SK-N-SH (cell line): ENCODE measurements around the gene SLC38A2. TPM values are rescaled to one million over a fixed set of nuclear protein-coding genes. Genes with fewer than 3 reads are reported as not detected.
A peak's percentile ranks its signal among the peaks of the same experiment; 100 is the strongest.

ENCODE experiments used
- CTCF ChIA-PET: fragments of 300-600, 350-600 bp; formaldehyde crosslinking; extraction: SDS; loops from one replicate; lab custom pipeline; 2021; lab: Yijun Ruan, JAX
- POLR2A ChIA-PET: fragments of 350-600 bp; sonication (Branson Sonifier 250); formaldehyde crosslinking; extraction: SDS; loops from one replicate; lab custom pipeline; 2020; ENCODE audit warnings: antibody characterized with exemption, inconsistent platforms; lab: Yijun Ruan, JAX
- DNase-seq: peaks from one replicate; pipeline ENCODE4 v3.0.0; 2012
- H2AFZ ChIP-seq: fragments of 200-600 bp; sonication (generic); 2 replicates; pipeline ENCODE4 v1.8.1; 2016; ENCODE audit warnings: antibody characterized with exemption, mild to moderate bottlenecking, low read depth
- H3F3A ChIP-seq: fragments of 200-600 bp; sonication (generic); replicated peaks from 2 replicates; pipeline ENCODE3; 2016; ENCODE audit warnings: antibody characterized with exemption, mild to moderate bottlenecking; ENCODE audit not compliant: insufficient read depth
- H3K27ac ChIP-seq, 2 experiments: fragments of 200-500 bp in 1 of 2; fragments of 200-600 bp in 1 of 2; sonication (Bioruptor generic) in 1 of 2; sonication (generic), shearing (Covaris generic) in 1 of 2; 2 replicates each; pipeline versions ENCODE4 v1.5.1 to v1.6.1; 2014 to 2016; ENCODE audit warnings: low read depth in 2 of 2, inconsistent platforms in 1 of 2, low read length in 1 of 2, mild to moderate bottlenecking in 1 of 2, mixed read lengths in 1 of 2
- H3K27me3 ChIP-seq: fragments of 200-600 bp; sonication (generic), shearing (Covaris generic); 2 replicates; pipeline ENCODE4 v1.6.1; 2016; ENCODE audit warnings: mixed run types; ENCODE audit not compliant: insufficient read depth
- H3K36me3 ChIP-seq, 2 experiments: fragments of 200-500 bp in 1 of 2; fragments of 200-600 bp in 1 of 2; sonication (Bioruptor generic) in 1 of 2; sonication (generic) in 1 of 2; replicated peaks in 1 of 2; 2 replicates each; pipeline versions ENCODE3 to v1.5.1; 2014 to 2016; ENCODE audit warnings: low read length in 1 of 2, mild to moderate bottlenecking in 1 of 2; ENCODE audit not compliant: insufficient read depth in 2 of 2, control insufficient read depth in 1 of 2
- H3K4me1 ChIP-seq, 2 experiments: fragments of 200-500 bp in 1 of 2; fragments of 200-600 bp in 1 of 2; sonication (Bioruptor generic) in 1 of 2; sonication (generic), shearing (Covaris generic) in 1 of 2; 2 replicates each; pipeline versions ENCODE4 v1.5.1 to v1.6.1; 2014 to 2016; ENCODE audit warnings: low read depth in 1 of 2, low read length in 1 of 2, mixed run types in 1 of 2; ENCODE audit not compliant: insufficient read depth in 2 of 2, control insufficient read depth in 1 of 2
- H3K4me2 ChIP-seq: fragments of 200-600 bp; sonication (generic), shearing (Covaris generic); 2 replicates; pipeline ENCODE4 v1.6.1; 2017; ENCODE audit warnings: mixed run types
- H3K4me3 ChIP-seq, 2 experiments: fragments of 200-500 bp in 1 of 2; fragments of 200-600 bp in 1 of 2; sonication (Bioruptor generic) in 1 of 2; sonication (generic), shearing (Covaris generic) in 1 of 2; 2 replicates each; pipeline versions ENCODE4 v1.5.1 to v1.8.1; 2014 to 2016; ENCODE audit warnings: low read depth in 2 of 2, inconsistent platforms in 1 of 2, low read length in 1 of 2, mild to moderate bottlenecking in 1 of 2, mixed read lengths in 1 of 2, moderate library complexity in 1 of 2
- H3K79me2 ChIP-seq: fragments of 200-600 bp; sonication (generic); 2 replicates; pipeline ENCODE4 v1.8.1; 2017; ENCODE audit warnings: mild to moderate bottlenecking; ENCODE audit not compliant: insufficient read depth
- H3K9ac ChIP-seq: fragments of 200-600 bp; sonication (generic); 2 replicates; pipeline ENCODE4 v1.6.1; 2017; ENCODE audit warnings: mixed run types
- H3K9me2 ChIP-seq: fragments of 200-600 bp; sonication (generic); 2 replicates; pipeline ENCODE4 v1.6.1; 2017; ENCODE audit warnings: mixed run types
- H3K9me3 ChIP-seq: fragments of 200-600 bp; sonication (generic); 2 replicates; pipeline ENCODE4 v1.6.1; 2017; ENCODE audit warnings: mixed run types, mild to moderate bottlenecking, moderate library complexity
- H4K20me1 ChIP-seq: fragments of 200-600 bp; sonication (generic); 2 replicates; pipeline ENCODE4 v1.6.1; 2017; ENCODE audit warnings: mild to moderate bottlenecking, mixed run types; ENCODE audit not compliant: insufficient read depth
- CHD2 ChIP-seq: fragments of 150-350 bp; IDR thresholded peaks from 2 replicates; pipeline ENCODE4 v1.6.1; 2018; ENCODE audit warnings: low read length; ENCODE audit not compliant: partially characterized antibody
- ELF1 ChIP-seq: IDR thresholded peaks from 2 replicates; pipeline ENCODE4 v1.4.0; 2012
- EP300 ChIP-seq, 2 experiments: IDR thresholded peaks; 2 replicates each; pipeline versions ENCODE4 v1.4.0 to v1.6.1; 2012; ENCODE audit warnings: borderline replicate concordance in 1 of 2, low read depth in 1 of 2, low read length in 1 of 2
- EZH2phosphoT487 ChIP-seq: fragments of 200-600 bp; sonication (generic); IDR thresholded peaks from 2 replicates; pipeline ENCODE4 v1.6.1; 2017; ENCODE audit warnings: low read depth, mixed run types, mild to moderate bottlenecking, antibody characterized with exemption, moderate library complexity, borderline replicate concordance
- GABPA ChIP-seq: IDR thresholded peaks from 2 replicates; pipeline ENCODE4 v1.4.0; 2012; ENCODE audit warnings: low read depth, mild to moderate bottlenecking
- JUND ChIP-seq: IDR thresholded peaks from 2 replicates; pipeline ENCODE4 v1.4.0; 2012
- MAX ChIP-seq: IDR thresholded peaks from 2 replicates; pipeline ENCODE4 v1.4.0; 2012; ENCODE audit warnings: low read depth
- NFIC ChIP-seq: IDR thresholded peaks from 2 replicates; pipeline ENCODE4 v1.4.0; 2012; ENCODE audit warnings: borderline replicate concordance
- RAD21 ChIP-seq: IDR thresholded peaks from 2 replicates; pipeline ENCODE4 v1.6.1; 2012; ENCODE audit warnings: mild to moderate bottlenecking, low read length
- RCOR1 ChIP-seq: fragments of 150-350 bp; IDR thresholded peaks from 2 replicates; pipeline ENCODE4 v1.6.1; 2017; ENCODE audit warnings: antibody characterized with exemption, low read length
- REST ChIP-seq: IDR thresholded peaks from 2 replicates; pipeline ENCODE4 v1.6.1; 2012; ENCODE audit warnings: mild to moderate bottlenecking, low read depth, low read length, moderate library complexity
- RXRA ChIP-seq: IDR thresholded peaks from 2 replicates; pipeline ENCODE4 v1.4.0; 2012; ENCODE audit warnings: low read depth, mild to moderate bottlenecking, borderline replicate concordance
- SMC3 ChIP-seq: IDR thresholded peaks from 2 replicates; pipeline ENCODE4 v1.6.1; 2012; ENCODE audit warnings: low read depth, low read length, improper control_type of control experiment
- TAF1 ChIP-seq: IDR thresholded peaks from 2 replicates; pipeline ENCODE4 v1.6.1; 2012; ENCODE audit warnings: low read depth, mild to moderate bottlenecking, low read length, moderate library complexity, borderline replicate concordance
- TCF12 ChIP-seq: IDR thresholded peaks from 2 replicates; pipeline ENCODE4 v1.4.0; 2012
- TEAD4 ChIP-seq: IDR thresholded peaks from 2 replicates; pipeline ENCODE4 v1.4.0; 2012; ENCODE audit warnings: mild to moderate bottlenecking, borderline replicate concordance; ENCODE audit not compliant: insufficient read depth
- YY1 ChIP-seq: IDR thresholded peaks from 2 replicates; pipeline ENCODE4 v1.4.0; 2012; ENCODE audit warnings: low read depth, mild to moderate bottlenecking
- WGBS: methylation state at CpG from one replicate; pipeline ENCODE4 v1.1.6; 2017; ENCODE audit warnings: low lambda C conversion rate; 5-methylcytosine and 5-hydroxymethylcytosine counted together
- polyA plus RNA-seq, 3 experiments: library from polyadenylated mRNA; depleted of rRNA; stranded (reverse); fragments of >200 nt; gene quantifications; 2 replicates each; pipeline ENCODE4 v1.2.3, GENCODE V29; 2012
- TF ChIP-seq, protein P1 (sequence below): fragments of 200-600 bp; sonication (generic); IDR thresholded peaks from 2 replicates; pipeline ENCODE4 v1.6.1; 2017; ENCODE audit warnings: antibody characterized with exemption, mild to moderate bottlenecking, moderate library complexity
- TF ChIP-seq, protein P2 (sequence below): IDR thresholded peaks from 2 replicates; pipeline ENCODE4 v1.4.0; 2012; ENCODE audit warnings: low read depth, borderline replicate concordance
- TF ChIP-seq, protein P3 (sequence below): fragments of 150-350 bp; IDR thresholded peaks from 2 replicates; pipeline ENCODE4 v1.6.1; 2016; ENCODE audit warnings: mild to moderate bottlenecking, low read depth, low read length

The SLC38A2 gene
- polyA plus RNA-seq, 1 of the 3 experiments (the other 2 are of a cell fraction) = 135 TPM

GRCh38 chr12:46383654-46384450, 11.3 kb upstream of the SLC38A2 start (continued):
- TF ChIP-seq, protein P1, sequence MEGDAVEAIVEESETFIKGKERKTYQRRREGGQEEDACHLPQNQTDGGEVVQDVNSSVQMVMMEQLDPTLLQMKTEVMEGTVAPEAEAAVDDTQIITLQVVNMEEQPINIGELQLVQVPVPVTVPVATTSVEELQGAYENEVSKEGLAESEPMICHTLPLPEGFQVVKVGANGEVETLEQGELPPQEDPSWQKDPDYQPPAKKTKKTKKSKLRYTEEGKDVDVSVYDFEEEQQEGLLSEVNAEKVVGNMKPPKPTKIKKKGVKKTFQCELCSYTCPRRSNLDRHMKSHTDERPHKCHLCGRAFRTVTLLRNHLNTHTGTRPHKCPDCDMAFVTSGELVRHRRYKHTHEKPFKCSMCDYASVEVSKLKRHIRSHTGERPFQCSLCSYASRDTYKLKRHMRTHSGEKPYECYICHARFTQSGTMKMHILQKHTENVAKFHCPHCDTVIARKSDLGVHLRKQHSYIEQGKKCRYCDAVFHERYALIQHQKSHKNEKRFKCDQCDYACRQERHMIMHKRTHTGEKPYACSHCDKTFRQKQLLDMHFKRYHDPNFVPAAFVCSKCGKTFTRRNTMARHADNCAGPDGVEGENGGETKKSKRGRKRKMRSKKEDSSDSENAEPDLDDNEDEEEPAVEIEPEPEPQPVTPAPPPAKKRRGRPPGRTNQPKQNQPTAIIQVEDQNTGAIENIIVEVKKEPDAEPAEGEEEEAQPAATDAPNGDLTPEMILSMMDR = no peak; the same call in 1 of the 2 replicates
- peak; percentile 73 for TF ChIP-seq MAX
- TF ChIP-seq, protein P2, sequence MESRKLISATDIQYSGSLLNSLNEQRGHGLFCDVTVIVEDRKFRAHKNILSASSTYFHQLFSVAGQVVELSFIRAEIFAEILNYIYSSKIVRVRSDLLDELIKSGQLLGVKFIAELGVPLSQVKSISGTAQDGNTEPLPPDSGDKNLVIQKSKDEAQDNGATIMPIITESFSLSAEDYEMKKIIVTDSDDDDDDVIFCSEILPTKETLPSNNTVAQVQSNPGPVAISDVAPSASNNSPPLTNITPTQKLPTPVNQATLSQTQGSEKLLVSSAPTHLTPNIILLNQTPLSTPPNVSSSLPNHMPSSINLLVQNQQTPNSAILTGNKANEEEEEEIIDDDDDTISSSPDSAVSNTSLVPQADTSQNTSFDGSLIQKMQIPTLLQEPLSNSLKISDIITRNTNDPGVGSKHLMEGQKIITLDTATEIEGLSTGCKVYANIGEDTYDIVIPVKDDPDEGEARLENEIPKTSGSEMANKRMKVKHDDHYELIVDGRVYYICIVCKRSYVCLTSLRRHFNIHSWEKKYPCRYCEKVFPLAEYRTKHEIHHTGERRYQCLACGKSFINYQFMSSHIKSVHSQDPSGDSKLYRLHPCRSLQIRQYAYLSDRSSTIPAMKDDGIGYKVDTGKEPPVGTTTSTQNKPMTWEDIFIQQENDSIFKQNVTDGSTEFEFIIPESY = no peak
- no peak for TF ChIP-seq EZH2phosphoT487
- TF ChIP-seq RCOR1 = no peak

DNA sequence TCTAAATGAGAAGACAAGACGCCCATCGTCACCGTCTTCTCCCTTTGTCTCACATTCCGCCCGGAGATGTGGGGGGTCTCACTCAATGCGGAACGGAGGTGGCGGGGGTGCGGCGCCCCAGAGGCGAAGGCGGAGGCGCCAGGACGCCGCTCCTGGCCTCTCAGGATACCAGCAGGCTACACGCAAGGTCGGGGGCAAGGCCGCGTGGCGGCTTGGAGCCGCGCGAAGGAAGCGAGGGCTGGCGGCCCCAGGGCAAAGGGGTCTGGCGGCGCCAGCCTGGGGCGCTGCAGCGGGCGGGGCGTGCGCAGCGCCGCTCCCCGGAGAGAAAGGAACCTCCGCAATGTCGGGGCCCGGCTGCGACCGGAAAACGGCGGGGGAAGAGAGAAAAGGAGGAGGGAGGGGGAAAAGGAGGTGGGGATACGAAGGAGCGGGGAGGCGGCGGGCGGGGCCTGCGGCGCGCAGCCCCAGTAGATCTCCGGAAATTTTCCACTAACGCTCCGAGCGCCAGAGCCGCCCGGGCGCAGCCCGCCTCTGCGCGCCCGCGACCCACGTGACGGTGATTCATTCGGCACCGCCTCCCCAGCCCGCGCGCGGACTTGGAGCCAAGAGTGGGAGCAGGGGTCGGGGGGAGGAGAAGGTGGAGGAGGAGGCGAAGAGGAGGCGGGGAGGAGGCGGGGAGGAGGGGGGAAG, 10.5 kb upstream of the SLC38A2 start:
- peaks cover 14 to 42% of the 10 kb centered on the region in 2 experiments; a peak in 3 of 4 replicates for H3K4me1 ChIP-seq
- H3F3A ChIP-seq = peaks cover 44% of the 10 kb centered on the region
- 2% methylated on average over 26 of the region's 74 CpGs for whole genome bisulfite sequencing
- peak overlapping the region; percentile 99 for H3K9ac ChIP-seq
- peak overlapping the region; percentile 97 for H3K27ac ChIP-seq
- H3K27me3 ChIP-seq = no peaks in the 10 kb centered on the region
- DNase-seq = peak; percentile 93
- H3K9me2 ChIP-seq = no peaks in the 10 kb centered on the region
- H3K9me3 ChIP-seq = no peaks in the 10 kb centered on the region
- ChIA-PET CTCF (interaction anchor here (0.9 kb wide), 1 partner anchor 11 kb away, joined by 4 read pairs; no protein-coding TSS in a partner anchor), POLR2A (interaction anchor here (0.7 to 1.2 kb wide), 3 partner anchors 10 to 114 kb away, joined by 3 to 5 read pairs (median 4); partner anchors contain the start of gene SLC38A1)
- H3K79me2 ChIP-seq = peaks cover 36% of the 10 kb centered on the region
- peak overlapping the region; percentile 86 for H3K4me2 ChIP-seq
- no peaks in the 10 kb centered on the region for H4K20me1 ChIP-seq
- H3K4me3 ChIP-seq = peak overlapping the region; percentile 72 to 83
- no peak overlapping the region for H2AFZ ChIP-seq
- H3K36me3 ChIP-seq = no peaks in the 10 kb centered on the region
- TF ChIP-seq GABPA = peak; percentile 60
- TF ChIP-seq NFIC = peak; percentile 76
- TF ChIP-seq REST = no peak; the same call in 1 of the 2 replicates
- TF ChIP-seq EP300 (IDR thresholded peaks at IDR 0.05; ENCODE audit: borderline replicate concordance in 1 of 2, low read depth in 1 of 2, low read length in 1 of 2) = peak in 1 of 2 experiments; percentile 65; a peak in 1 of 4 replicates
- peak; percentile 63 for TF ChIP-seq CHD2
- peak; percentile 75 for TF ChIP-seq TAF1
- TF ChIP-seq, protein P3, sequence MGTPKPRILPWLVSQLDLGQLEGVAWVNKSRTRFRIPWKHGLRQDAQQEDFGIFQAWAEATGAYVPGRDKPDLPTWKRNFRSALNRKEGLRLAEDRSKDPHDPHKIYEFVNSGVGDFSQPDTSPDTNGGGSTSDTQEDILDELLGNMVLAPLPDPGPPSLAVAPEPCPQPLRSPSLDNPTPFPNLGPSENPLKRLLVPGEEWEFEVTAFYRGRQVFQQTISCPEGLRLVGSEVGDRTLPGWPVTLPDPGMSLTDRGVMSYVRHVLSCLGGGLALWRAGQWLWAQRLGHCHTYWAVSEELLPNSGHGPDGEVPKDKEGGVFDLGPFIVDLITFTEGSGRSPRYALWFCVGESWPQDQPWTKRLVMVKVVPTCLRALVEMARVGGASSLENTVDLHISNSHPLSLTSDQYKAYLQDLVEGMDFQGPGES = no peak
- TF ChIP-seq JUND = peak; percentile 70
- TF ChIP-seq RAD21 = no peak
- peak; percentile 54; the same call in 1 of the 2 replicates for TF ChIP-seq YY1
- peak; percentile 58; the same call in 1 of the 2 replicates for TF ChIP-seq TEAD4
- TF ChIP-seq SMC3 = no peak
- TF ChIP-seq ELF1 = 0 out of 2 replicates have a peak, but pooled peaks have one; percentile 27
- peak; percentile 11; the same call in 1 of the 2 replicates for TF ChIP-seq TCF12
- peak; percentile 66 for TF ChIP-seq RXRA
